Stimulated activated CD4-positive, alpha-beta T cell treated with anti-CD3 and anti-CD28 coated beads, Interleukin-1b, Interleukin-23, amount 100 ng/mL, for 4 hours (primary cell): ENCODE results near the gene ACSBG1.
"Not testable (repeated sequence)": the region's sequence is repeated elsewhere in the genome, so short reads cannot be mapped to it uniquely, and the experiment has no call there.

Experiments used
- DNase-seq, 2 donors: peaks; one replicate each; pipeline ENCODE4 v3.0.0-alpha.2; 2020; ENCODE audit warnings: low read depth in 2 of 2

The ACSBG1 gene

GRCh38 chr15:78251136-78251535 is 16.8 kb upstream of the ACSBG1 start:
- no peak for DNase-seq

GRCh38 chr15:78249131-78249530 is 14.8 kb upstream of the ACSBG1 start:
- DNase-seq: no peak

DNA sequence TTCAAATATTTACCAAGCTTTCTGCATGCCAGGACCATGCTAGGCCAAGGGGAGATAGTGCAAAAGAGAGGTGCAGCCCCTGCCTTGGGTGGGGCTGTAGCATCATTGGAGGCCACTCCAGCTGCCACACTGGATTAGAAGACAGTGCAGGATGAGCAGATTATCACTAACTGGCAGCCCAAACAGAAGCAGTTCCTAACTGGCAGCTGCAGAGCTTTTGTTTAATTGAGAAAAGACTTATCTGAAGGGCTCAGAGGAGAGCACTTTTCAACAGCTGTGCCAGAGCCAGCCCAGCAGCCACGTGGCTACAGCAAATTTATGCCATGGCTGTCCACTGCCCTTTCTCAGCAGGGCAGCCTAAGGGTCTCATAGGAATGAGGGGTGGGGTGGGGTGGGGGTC is 13.5 kb upstream of the ACSBG1 start:
- no peak for DNase-seq

- DNase-seq: not testable (repeated sequence)
These were observed 11.7 kb upstream of the ACSBG1 start for GRCh38 chr15:78245976-78246620.

- not testable (repeated sequence) for DNase-seq
These were observed 11.0 kb upstream of the ACSBG1 start for GRCh38 chr15:78245392-78245791.

GRCh38 chr15:78244893-78245292 is 10.5 kb upstream of the ACSBG1 start:
- DNase-seq: no peak

- no peak for DNase-seq
These were observed 9.7 kb upstream of the ACSBG1 start for GRCh38 chr15:78244101-78244500.

GRCh38 chr15:78243491-78243941 is 9.2 kb upstream of the ACSBG1 start:
- DNase-seq: no peak

GRCh38 chr15:78243058-78243457 is 8.7 kb upstream of the ACSBG1 start:
- no peak for DNase-seq

GRCh38 chr15:78242128-78242527 is 7.8 kb upstream of the ACSBG1 start:
- no peak for DNase-seq

- DNase-seq: peak; percentile 82 to 83
These were observed 6.7 kb upstream of the ACSBG1 start for GRCh38 chr15:78241017-78241416.

DNA sequence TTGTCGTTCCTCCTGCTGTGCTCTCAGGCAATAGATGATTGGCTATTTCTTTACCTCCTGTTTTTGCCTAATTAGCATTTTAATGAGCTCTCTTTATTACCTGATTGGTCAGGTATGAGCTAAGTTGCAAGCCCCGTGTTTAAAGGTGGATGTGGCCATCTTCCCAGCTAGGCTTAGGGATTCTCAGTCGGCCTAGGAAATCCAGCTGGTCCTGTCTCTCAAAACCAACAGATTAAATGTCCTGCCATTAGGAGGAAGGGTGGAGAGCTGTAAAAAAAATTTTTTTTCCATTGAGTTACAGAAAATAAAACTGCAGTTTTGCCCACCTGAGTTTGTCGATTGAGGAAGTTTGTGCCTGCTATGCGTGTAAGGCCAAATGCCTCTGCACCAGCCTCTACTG is 5.4 kb upstream of the ACSBG1 start:
- no peak for DNase-seq

- no peak for DNase-seq
These were observed 2.8 kb upstream of the ACSBG1 start for GRCh38 chr15:78237146-78237545.

- DNase-seq: no peak
These were observed 2.1 kb upstream of the ACSBG1 start for GRCh38 chr15:78236491-78236890.

DNA sequence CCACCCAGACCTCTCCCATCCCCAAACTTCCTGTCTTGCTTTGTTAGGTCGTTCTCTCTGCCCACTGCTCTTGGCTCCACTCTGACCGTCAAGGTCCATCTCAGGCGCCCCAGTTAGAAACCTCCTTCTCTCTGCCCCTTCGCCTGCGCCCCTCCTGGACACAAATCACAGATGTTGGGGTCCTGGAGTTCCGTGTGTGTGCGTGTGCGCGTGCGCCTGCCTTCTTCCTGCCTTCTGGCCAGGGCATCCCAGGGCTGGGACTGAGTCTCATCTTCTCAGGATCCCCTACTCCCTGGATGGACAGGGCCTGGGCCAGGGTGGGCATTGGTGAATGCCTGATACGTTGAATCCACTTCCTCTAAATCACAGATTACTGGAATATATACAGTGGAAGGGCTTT is 869 bp downstream of the ACSBG1 start:
- no peak for DNase-seq

- DNase-seq: no peak
These were observed 1.4 kb downstream of the ACSBG1 start for GRCh38 chr15:78232951-78233350.

DNA sequence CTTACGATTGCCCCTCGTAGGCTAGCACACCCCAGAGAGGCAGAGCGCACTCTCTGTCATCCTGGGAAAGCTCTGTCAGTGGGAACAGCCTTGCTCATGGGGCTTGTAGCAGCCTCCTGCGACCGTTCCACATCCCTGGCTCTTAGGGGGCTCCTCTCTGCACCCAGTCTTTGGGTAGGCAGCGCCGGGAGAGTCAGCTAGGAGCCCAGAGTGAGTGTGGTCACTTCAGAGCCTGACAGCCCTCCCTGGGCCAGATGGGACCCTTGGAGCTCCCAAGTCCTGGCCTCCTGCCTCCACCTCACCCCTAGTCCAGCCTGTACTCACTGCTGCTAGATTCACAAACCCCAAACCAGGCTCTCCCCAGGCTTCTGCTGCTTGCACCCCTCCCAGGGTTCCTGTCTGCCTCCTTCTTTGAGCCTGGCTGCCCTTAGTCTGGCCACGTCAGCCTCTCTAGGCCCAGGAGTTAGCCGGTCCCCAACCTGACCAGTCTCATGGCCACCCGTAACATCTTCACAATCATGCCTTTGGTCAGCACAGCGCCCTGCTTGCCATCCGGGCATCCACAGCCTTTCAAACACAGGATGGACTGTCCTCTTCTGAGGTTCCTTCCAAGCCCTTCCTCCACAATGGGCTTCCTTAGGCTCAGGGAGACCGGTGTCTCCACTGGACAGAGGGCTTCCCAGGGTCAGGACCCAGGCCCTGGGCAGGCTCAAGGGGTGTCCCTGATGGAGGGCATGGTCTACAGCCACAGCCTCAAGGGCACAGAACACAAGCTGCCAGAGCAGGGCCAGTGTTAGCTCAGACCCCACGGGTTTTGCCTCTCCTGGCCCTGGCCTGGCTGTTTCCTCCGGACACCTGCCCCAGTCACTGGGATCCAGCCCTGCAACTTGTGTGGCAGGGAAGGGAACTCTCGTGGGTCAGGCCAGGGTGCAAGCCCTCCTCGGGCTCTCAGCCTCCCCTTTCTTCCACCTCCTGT is 4.6 kb downstream of the ACSBG1 start:
- no peak for DNase-seq

DNA sequence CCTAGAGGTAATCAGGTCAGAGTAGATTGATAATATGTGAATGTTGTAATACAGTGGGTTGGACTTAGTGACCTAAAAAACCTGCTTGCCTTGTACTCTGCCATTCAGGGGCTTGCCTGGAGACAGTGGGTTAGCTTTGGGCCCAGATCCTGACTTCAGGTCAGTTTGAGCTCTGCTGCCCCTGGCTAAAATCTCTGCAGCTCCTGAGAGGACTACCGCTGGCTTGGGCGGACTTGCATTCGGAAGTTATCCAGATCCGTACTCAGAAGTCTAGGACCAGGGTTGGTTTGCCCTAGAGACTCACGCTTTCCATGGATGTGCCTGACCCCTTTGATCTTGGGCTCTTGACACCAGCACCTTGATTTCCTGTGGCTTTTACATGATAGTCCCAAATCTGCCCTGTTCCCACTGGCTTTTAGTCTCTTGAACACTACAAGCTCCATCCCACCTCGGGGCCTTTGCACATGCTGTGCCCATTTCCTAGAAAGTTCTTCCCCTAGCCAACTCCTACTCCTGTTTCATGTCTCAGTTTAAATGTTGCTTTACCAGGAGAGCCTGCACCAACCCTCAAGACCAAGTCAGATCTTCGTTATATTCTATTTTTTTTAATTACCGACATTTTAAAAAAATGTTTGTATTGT is 5.9 kb downstream of the ACSBG1 start:
- no peak for DNase-seq

DNA sequence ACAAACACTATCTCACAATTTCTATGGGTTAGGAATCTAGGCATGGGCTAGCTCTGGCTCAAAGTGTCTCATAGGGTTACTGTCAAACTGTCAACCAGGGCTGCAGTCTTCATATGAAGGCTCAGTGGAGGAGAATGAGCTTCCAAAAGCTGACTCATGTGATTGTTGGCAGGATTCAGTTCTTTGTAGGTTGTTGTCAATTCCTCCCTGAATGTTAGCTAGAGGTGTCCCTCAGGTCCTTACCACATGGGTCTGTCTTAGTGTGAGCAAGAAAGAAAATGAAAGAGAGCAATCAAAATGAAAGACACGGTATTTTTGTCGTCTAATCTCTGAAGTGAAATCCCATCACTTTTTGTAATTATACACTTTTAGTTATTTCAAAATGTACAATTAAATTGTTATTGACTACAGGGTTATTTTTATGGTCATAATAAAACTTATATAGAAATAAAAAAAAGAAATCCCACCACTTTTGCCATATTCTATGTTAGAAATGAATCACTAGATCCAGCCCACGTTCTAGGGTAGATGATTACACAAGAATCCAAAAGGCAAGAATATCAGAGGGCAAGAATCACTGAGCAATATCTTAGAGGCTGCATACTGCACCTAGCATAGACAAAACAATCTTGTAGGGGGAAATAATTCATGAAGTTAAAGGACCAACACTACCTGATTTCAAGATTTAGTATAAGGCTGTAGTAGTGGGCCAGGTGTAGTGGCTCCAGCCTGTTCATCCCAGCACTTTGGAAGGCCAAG is 8.4 kb downstream of the ACSBG1 start:
- DNase-seq: no peak

GRCh38 chr15:78224023-78224411 is 10.3 kb downstream of the ACSBG1 start:
- DNase-seq: no peak

GRCh38 chr15:78223396-78224022 is 10.9 kb downstream of the ACSBG1 start:
- DNase-seq: no peak
